ENCODE results near the gene RASL12.

Gene RASL12

GRCh38 chr15:65040461-65040860 lies 27.3 kb downstream of the RASL12 start:
- Histone ChIP-seq H3K27me3 (ENCODE audit: insufficient read depth, poor library complexity, severe bottlenecking) (no peaks in the 10 kb centered on the region), H3K4me3 (ENCODE audit: severe bottlenecking) (no peak overlapping the region), H3K36me3 (ENCODE audit: low read depth) (no peaks in the 10 kb centered on the region), H3K4me1 (ENCODE audit: insufficient read depth, poor library complexity, severe bottlenecking) (peaks cover 6% of the 10 kb centered on the region), H3K9me3 (ENCODE audit: severe bottlenecking) (no peaks in the 10 kb centered on the region), H3K27ac (ENCODE audit: poor library complexity, severe bottlenecking) (no peak overlapping the region)
- ATAC-seq (ENCODE audit: low read depth) (no peak), DNase-seq (ENCODE audit: low spot score) (no peak)
- no peak for TF ChIP-seq CTCF (IDR thresholded peaks at IDR 0.05; ENCODE audit: poor library complexity, severe bottlenecking)

GRCh38 chr15:65038836-65039235 lies 29.0 kb downstream of the RASL12 start:
- DNase-seq (ENCODE audit: low spot score) (no peak), ATAC-seq (ENCODE audit: low read depth) (no peak)
- Histone ChIP-seq H3K9me3 (ENCODE audit: severe bottlenecking) (no peaks in the 10 kb centered on the region), H3K4me1 (ENCODE audit: insufficient read depth, poor library complexity, severe bottlenecking) (no peaks in the 10 kb centered on the region), H3K27ac (ENCODE audit: poor library complexity, severe bottlenecking) (no peak overlapping the region), H3K27me3 (ENCODE audit: insufficient read depth, poor library complexity, severe bottlenecking) (no peaks in the 10 kb centered on the region), H3K36me3 (ENCODE audit: low read depth) (no peaks in the 10 kb centered on the region), H3K4me3 (ENCODE audit: severe bottlenecking) (no peak overlapping the region)
- TF ChIP-seq CTCF (IDR thresholded peaks at IDR 0.05; ENCODE audit: poor library complexity, severe bottlenecking): no peak

- TF ChIP-seq CTCF (IDR thresholded peaks at IDR 0.05; ENCODE audit: poor library complexity, severe bottlenecking): no peak
- DNase-seq (ENCODE audit: low spot score): no peak
These were observed 29.4 kb downstream of the RASL12 start for GRCh38 chr15:65038428-65038827.

GRCh38 chr15:65037309-65037708 lies 30.5 kb downstream of the RASL12 start:
- Histone ChIP-seq H3K4me1 (ENCODE audit: insufficient read depth, poor library complexity, severe bottlenecking) (no peaks in the 10 kb centered on the region), H3K4me3 (ENCODE audit: severe bottlenecking) (no peak overlapping the region), H3K9me3 (ENCODE audit: severe bottlenecking) (no peaks in the 10 kb centered on the region), H3K36me3 (ENCODE audit: low read depth) (no peaks in the 10 kb centered on the region), H3K27me3 (ENCODE audit: insufficient read depth, poor library complexity, severe bottlenecking) (no peaks in the 10 kb centered on the region), H3K27ac (ENCODE audit: poor library complexity, severe bottlenecking) (no peak overlapping the region)
- ATAC-seq (ENCODE audit: low read depth): no peak
- DNase-seq (ENCODE audit: low spot score): no peak
- no peak for TF ChIP-seq CTCF (IDR thresholded peaks at IDR 0.05; ENCODE audit: poor library complexity, severe bottlenecking)

More at GRCh38 chr15:65038428-65038827, 29.4 kb downstream of the RASL12 start:
- H3K4me3 ChIP-seq (ENCODE audit: severe bottlenecking): no peak overlapping the region
- H3K9me3 ChIP-seq (ENCODE audit: severe bottlenecking): no peaks in the 10 kb centered on the region
- H3K27me3 ChIP-seq (ENCODE audit: insufficient read depth, poor library complexity, severe bottlenecking): no peaks in the 10 kb centered on the region
- no peaks in the 10 kb centered on the region for H3K36me3 ChIP-seq (ENCODE audit: low read depth)
- H3K4me1 ChIP-seq (ENCODE audit: insufficient read depth, poor library complexity, severe bottlenecking): no peaks in the 10 kb centered on the region
- no peak for ATAC-seq (ENCODE audit: low read depth)
- no peak overlapping the region for H3K27ac ChIP-seq (ENCODE audit: poor library complexity, severe bottlenecking)

- no peak for DNase-seq (ENCODE audit: low spot score)
- Histone ChIP-seq H3K4me3 (ENCODE audit: severe bottlenecking) (no peak overlapping the region), H3K9me3 (ENCODE audit: severe bottlenecking) (no peaks in the 10 kb centered on the region), H3K27ac (ENCODE audit: poor library complexity, severe bottlenecking) (no peak overlapping the region), H3K4me1 (ENCODE audit: insufficient read depth, poor library complexity, severe bottlenecking) (no peaks in the 10 kb centered on the region), H3K27me3 (ENCODE audit: insufficient read depth, poor library complexity, severe bottlenecking) (no peaks in the 10 kb centered on the region), H3K36me3 (ENCODE audit: low read depth) (no peaks in the 10 kb centered on the region)
- TF ChIP-seq CTCF (IDR thresholded peaks at IDR 0.05; ENCODE audit: poor library complexity, severe bottlenecking): no peak
- no peak for ATAC-seq (ENCODE audit: low read depth)
These were observed 33.1 kb downstream of the RASL12 start for GRCh38 chr15:65034719-65035118.
